OCI-LY7 (cell line): ENCODE measurements around the gene RNF214. TPM values are rescaled to one million over a fixed set of nuclear protein-coding genes. Genes with fewer than 3 reads are reported as not detected.

Source experiments
- BruUV-seq: library from RNA; stranded (reverse); fragments of 400-500 nt; replicated peaks from 2 replicates; lab custom pipeline; 2021; lab: Mats Ljungman, UMichigan
- CTCF ChIA-PET: fragments of 300-600 bp; sonication (Branson Sonifier 250); formaldehyde crosslinking; loops from one replicate; lab custom pipeline; 2022; ENCODE audit warnings: antibody characterized with exemption; ENCODE audit not compliant: unreplicated experiment; lab: Charles Lee
- POLR2A ChIA-PET: fragments of 300-600 bp; sonication (Branson Sonifier 250); formaldehyde crosslinking; loops from one replicate; lab custom pipeline; 2022; ENCODE audit warnings: antibody characterized with exemption; lab: Charles Lee
- DNase-seq: peaks from one replicate; pipeline ENCODE4 v3.0.0-alpha.2; 2015; ENCODE audit warnings: low spot score
- H2AFZ ChIP-seq: fragments of 200-600 bp; sonication (generic), shearing (Covaris generic); 2 replicates; pipeline ENCODE4 v1.6.1; 2014; ENCODE audit warnings: mild to moderate bottlenecking, antibody characterized with exemption, low read length, moderate library complexity
- H3K27ac ChIP-seq: fragments of 200-600 bp; sonication (generic); 2 replicates; pipeline ENCODE4 v1.5.1; 2014; ENCODE audit warnings: mixed run types, low read depth, mild to moderate bottlenecking, moderate library complexity, low read length, inconsistent platforms; ENCODE audit not compliant: poor library complexity, severe bottlenecking
- H3K36me3 ChIP-seq: fragments of 200-600 bp; sonication (generic); 2 replicates; pipeline ENCODE4 v1.6.1; 2014; ENCODE audit warnings: mild to moderate bottlenecking, antibody characterized with exemption, low read length, moderate library complexity, mixed read lengths; ENCODE audit not compliant: insufficient read depth
- H3K4me1 ChIP-seq: fragments of 200-600 bp; sonication (generic); 2 replicates; pipeline ENCODE4 v1.5.1; 2014; ENCODE audit warnings: mild to moderate bottlenecking, low read length; ENCODE audit not compliant: insufficient read depth, poor library complexity, severe bottlenecking
- H3K4me2 ChIP-seq: fragments of 200-600 bp; sonication (generic); 2 replicates; pipeline ENCODE4 v1.6.1; 2014; ENCODE audit warnings: mild to moderate bottlenecking, low read length
- H3K4me3 ChIP-seq: fragments of 200-600 bp; sonication (generic); 2 replicates; pipeline ENCODE4 v1.5.1; 2014; ENCODE audit warnings: mild to moderate bottlenecking, low read depth, low read length; ENCODE audit not compliant: poor library complexity, severe bottlenecking
- H3K79me2 ChIP-seq: fragments of 200-600 bp; sonication (generic); 2 replicates; pipeline ENCODE4 v1.6.1; 2016; ENCODE audit warnings: low read depth, mild to moderate bottlenecking, low read length, moderate library complexity, mixed read lengths; ENCODE audit not compliant: insufficient read depth
- H3K9me2 ChIP-seq: fragments of 200-600 bp; sonication (generic); 2 replicates; pipeline ENCODE4 v1.6.1; 2016; ENCODE audit warnings: mild to moderate bottlenecking, low read length, mixed read lengths; ENCODE audit not compliant: insufficient read depth
- H3K9me3 ChIP-seq: fragments of 200-600 bp; sonication (generic); 2 replicates; pipeline ENCODE4 v1.6.1; 2014; ENCODE audit warnings: mild to moderate bottlenecking, mixed run types, low read length, mixed read lengths
- H4K20me1 ChIP-seq: fragments of 200-600 bp; sonication (generic); 2 replicates; pipeline ENCODE4 v1.6.1; 2014; ENCODE audit warnings: mild to moderate bottlenecking, antibody characterized with exemption, low read length, moderate library complexity, mixed read lengths; ENCODE audit not compliant: insufficient read depth
- EZH2phosphoT487 ChIP-seq: fragments of 200-600 bp; sonication (generic); IDR thresholded peaks from 2 replicates; pipeline ENCODE4 v1.6.1; 2018; ENCODE audit warnings: low read depth, borderline replicate concordance, mild to moderate bottlenecking, mixed run types, antibody characterized with exemption, low read length, moderate library complexity, mixed read lengths
- intact Hi-C: fragments of 100-400 bp; cut with micrococcal nuclease; formaldehyde crosslinking; loops from one replicate; pipeline ENCODE4 v1.10.0; 2022; ENCODE audit not compliant: unreplicated experiment
- total RNA-seq, 2 experiments: library from RNA; depleted of rRNA in 1 of 2; stranded (reverse); fragments of >200 nt in 1 of 2; shearing (Covaris generic) in 1 of 2; gene quantifications; 2 replicates each; pipeline ENCODE4 v1.2.3, GENCODE V29; 2014 to 2022
- TF ChIP-seq, protein P1 (sequence below): fragments of 200-600 bp; sonication (generic); conservative IDR thresholded peaks from 2 replicates; pipeline ENCODE4 v1.5.1; 2014; ENCODE audit warnings: mild to moderate bottlenecking, antibody characterized with exemption, low read length, moderate library complexity, mixed read lengths

The RNF214 gene
- total RNA-seq, 2 experiments from 2014 or later, result 11.2 to 30.2 TPM

DNA sequence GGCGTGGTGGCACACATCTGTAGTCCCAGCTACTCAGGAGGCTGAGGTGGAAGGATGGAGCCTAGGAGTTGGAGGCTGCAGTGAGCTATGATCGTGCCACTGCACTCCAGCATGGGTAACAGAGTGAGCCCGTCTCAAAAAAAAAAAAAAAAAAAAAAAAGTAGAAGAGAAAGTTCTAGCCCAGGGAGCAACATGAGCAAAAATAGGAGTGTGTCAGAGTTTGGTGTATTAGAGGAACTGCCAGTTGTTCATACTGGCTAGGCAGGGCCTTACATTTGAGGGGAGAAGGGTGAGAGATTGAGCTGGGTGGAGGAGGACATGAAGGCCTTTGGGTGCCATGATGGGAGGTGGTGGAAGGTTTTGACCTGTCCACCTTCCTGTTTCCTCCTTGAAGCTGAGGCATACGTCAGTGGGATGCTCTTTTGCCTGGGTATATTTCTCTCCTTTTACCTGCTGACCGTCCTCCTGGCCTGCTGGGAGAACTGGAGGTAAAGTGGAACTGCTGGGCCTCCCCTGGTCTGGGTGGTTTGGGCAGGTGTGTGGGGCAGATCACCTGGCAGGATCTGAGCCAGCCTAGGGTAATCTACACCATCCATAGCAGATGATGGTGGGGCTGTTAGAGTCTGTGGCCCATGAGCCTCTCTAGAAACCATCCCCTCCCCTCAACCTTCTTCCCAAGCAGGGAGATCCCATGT, 46.6 kb upstream of the RNF214 start:
- BruUV-seq, result no TSS peak
- POLR2A ChIA-PET, result interaction anchor here (0.9 to 1.2 kb wide), 3 partner anchors 12 to 42 kb away, joined by 4 to 5 read pairs (median 4); partner anchors contain the start of gene PAFAH1B2
- H2AFZ ChIP-seq, result no peak overlapping the region; the same call in 1 of the 2 replicates
- CTCF ChIA-PET, result no interaction called here
- H3K9me3 ChIP-seq, result no peaks in the 10 kb centered on the region
- no peak overlapping the region for H3K4me3 ChIP-seq
- H3K27ac ChIP-seq, result peak overlapping the region; percentile 60
- peak overlapping the region; percentile 38 for H3K4me2 ChIP-seq
- H3K9me2 ChIP-seq, result no peaks in the 10 kb centered on the region
- peak; percentile 75 for DNase-seq
- H3K4me1 ChIP-seq, result peaks cover 40% of the 10 kb centered on the region
- no peaks in the 10 kb centered on the region for H3K79me2 ChIP-seq
- no peak for TF ChIP-seq EZH2phosphoT487
- TF ChIP-seq, protein P1, sequence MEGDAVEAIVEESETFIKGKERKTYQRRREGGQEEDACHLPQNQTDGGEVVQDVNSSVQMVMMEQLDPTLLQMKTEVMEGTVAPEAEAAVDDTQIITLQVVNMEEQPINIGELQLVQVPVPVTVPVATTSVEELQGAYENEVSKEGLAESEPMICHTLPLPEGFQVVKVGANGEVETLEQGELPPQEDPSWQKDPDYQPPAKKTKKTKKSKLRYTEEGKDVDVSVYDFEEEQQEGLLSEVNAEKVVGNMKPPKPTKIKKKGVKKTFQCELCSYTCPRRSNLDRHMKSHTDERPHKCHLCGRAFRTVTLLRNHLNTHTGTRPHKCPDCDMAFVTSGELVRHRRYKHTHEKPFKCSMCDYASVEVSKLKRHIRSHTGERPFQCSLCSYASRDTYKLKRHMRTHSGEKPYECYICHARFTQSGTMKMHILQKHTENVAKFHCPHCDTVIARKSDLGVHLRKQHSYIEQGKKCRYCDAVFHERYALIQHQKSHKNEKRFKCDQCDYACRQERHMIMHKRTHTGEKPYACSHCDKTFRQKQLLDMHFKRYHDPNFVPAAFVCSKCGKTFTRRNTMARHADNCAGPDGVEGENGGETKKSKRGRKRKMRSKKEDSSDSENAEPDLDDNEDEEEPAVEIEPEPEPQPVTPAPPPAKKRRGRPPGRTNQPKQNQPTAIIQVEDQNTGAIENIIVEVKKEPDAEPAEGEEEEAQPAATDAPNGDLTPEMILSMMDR, result no peak
- no peaks in the 10 kb centered on the region for H4K20me1 ChIP-seq
- intact Hi-C loops, result no loop called here
- H3K36me3 ChIP-seq, result peaks cover 32% of the 10 kb centered on the region; the same call in 1 of the 2 replicates

DNA sequence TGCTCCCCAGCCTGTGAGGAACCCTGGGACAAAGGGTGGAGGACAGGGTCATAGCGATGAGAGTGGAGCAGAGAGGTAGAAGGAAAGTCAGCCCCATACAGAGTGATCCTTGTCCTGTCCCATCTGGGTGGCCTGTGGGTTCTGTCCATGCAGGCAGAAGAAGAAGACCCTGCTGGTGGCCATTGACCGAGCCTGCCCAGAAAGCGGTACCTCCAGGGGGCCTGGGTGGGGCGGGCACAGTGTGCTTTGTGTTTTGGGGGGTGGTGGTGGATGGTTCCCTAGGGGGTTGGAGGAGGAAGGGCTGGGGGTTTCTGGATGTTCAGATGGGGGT, 46.1 kb upstream of the RNF214 start:
- peaks cover 37% of the 10 kb centered on the region for H3K4me1 ChIP-seq
- H3K79me2 ChIP-seq, result no peaks in the 10 kb centered on the region
- H4K20me1 ChIP-seq, result no peaks in the 10 kb centered on the region
- TF ChIP-seq, protein P1, result no peak
- TF ChIP-seq EZH2phosphoT487, result no peak
- BruUV-seq, result no TSS peak
- H3K36me3 ChIP-seq, result peaks cover 32% of the 10 kb centered on the region; the same call in 1 of the 2 replicates
- no peaks in the 10 kb centered on the region for H3K9me2 ChIP-seq
- peak overlapping the region; percentile 38 for H3K4me2 ChIP-seq
- intact Hi-C loops, result no loop called here
- H3K4me3 ChIP-seq, result no peak overlapping the region
- no peak for DNase-seq
- ChIA-PET POLR2A (interaction anchor here (1.1 to 1.2 kb wide), 2 partner anchors 15 to 42 kb away, joined by 4 read pairs; partner anchors contain the start of gene PAFAH1B2), CTCF (no interaction called here)
- H3K9me3 ChIP-seq, result no peaks in the 10 kb centered on the region
- H2AFZ ChIP-seq, result no peak overlapping the region
- H3K27ac ChIP-seq, result peak overlapping the region; percentile 60

DNA sequence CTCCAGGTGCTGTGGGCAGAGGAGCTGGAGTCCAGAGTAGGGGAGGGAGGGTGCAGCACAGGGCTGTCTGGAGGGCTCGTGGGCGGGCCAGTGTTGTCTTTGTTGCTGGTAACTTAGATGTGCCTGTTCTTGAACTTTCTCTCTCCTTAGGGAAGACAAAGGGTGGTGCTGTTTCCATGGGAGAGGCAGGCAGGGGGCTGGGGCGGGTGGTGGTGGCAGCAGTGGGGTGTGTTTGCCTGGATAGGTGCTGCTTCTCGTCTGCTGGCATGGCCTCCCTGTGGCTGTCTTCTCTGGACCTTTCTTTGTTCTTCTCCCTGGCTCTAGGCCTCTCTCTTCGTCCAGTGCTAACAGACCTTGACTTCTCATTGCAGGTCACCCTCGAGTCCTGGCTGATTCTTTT, 45.5 kb upstream of the RNF214 start:
- no peaks in the 10 kb centered on the region for H3K9me3 ChIP-seq
- ChIA-PET CTCF (no interaction called here), POLR2A (no interaction called here)
- intact Hi-C loops, result no loop called here
- no peak overlapping the region for H2AFZ ChIP-seq
- no peaks in the 10 kb centered on the region for H3K79me2 ChIP-seq
- H4K20me1 ChIP-seq, result no peaks in the 10 kb centered on the region
- TF ChIP-seq, protein P1, result no peak
- TF ChIP-seq EZH2phosphoT487, result no peak
- no peak overlapping the region for H3K27ac ChIP-seq
- H3K4me2 ChIP-seq, result no peak overlapping the region; the same call in 1 of the 2 replicates
- no TSS peak for BruUV-seq
- no peaks in the 10 kb centered on the region for H3K9me2 ChIP-seq
- no peak overlapping the region for H3K4me3 ChIP-seq
- peaks cover 37% of the 10 kb centered on the region; the same call in 1 of the 2 replicates for H3K36me3 ChIP-seq
- peaks cover 37% of the 10 kb centered on the region for H3K4me1 ChIP-seq
- DNase-seq, result no peak
